HFFc6 (cell line): ENCODE measurements around the gene CCDC184. TPM values are rescaled to one million over a fixed set of nuclear protein-coding genes. Genes with fewer than 3 reads are reported as not detected.

ENCODE experiments used
- DNase-seq: peaks from one replicate; pipeline ENCODE4 v3.0.0-alpha.2; 2018
- H3K27ac Mint-ChIP-seq: 2 replicates; pipeline ENCODE4 v1.8.0; 2020; ENCODE audit warnings: mild to moderate bottlenecking, mixed read lengths
- H3K27me3 Mint-ChIP-seq: 2 replicates; pipeline ENCODE4 v1.8.0; 2021; ENCODE audit warnings: mild to moderate bottlenecking, moderate library complexity, mixed read lengths; ENCODE audit not compliant: insufficient read depth
- H3K36me3 Mint-ChIP-seq: 2 replicates; pipeline ENCODE4 v1.8.0; 2021; ENCODE audit warnings: low read depth, mixed read lengths
- H3K4me1 Mint-ChIP-seq: 2 replicates; pipeline ENCODE4 v1.8.0; 2020; ENCODE audit warnings: low read depth, mixed read lengths
- H3K4me3 Mint-ChIP-seq: 2 replicates; pipeline ENCODE4 v1.8.0; 2020; ENCODE audit warnings: mild to moderate bottlenecking, moderate library complexity, mixed read lengths
- H3K9me3 Mint-ChIP-seq: 2 replicates; pipeline ENCODE4 v1.8.0; 2020; ENCODE audit warnings: mild to moderate bottlenecking, mixed read lengths
- CTCF ChIP-seq: fragments of 200-600 bp; sonication (generic); IDR thresholded peaks from 2 replicates; pipeline ENCODE4 v1.5.0; 2021; ENCODE audit warnings: antibody characterized with exemption, mild to moderate bottlenecking
- long read RNA-seq: library from polyadenylated mRNA; unstranded; transcript quantifications from one replicate; pipeline ENCODE4 v2.0.0, GENCODE V29; 2019
- total RNA-seq, 6 experiments: library from RNA; stranded (reverse); fragmentation: NEBNext Ultra II Directional; extraction: Animal tissue kit (Norgen Biotek cat#: 25700); gene quantifications; 2 replicates in 1 of 6; 3 replicates in 5 of 6; pipeline ENCODE4 v1.2.3, GENCODE V29; 2021

Gene CCDC184
- under 1 TPM; 0.45 to 0.86 (median 0.59) TPM for total RNA-seq
- long read RNA-seq, result 0 reads

GRCh38 chr12:48183091-48183875, at the start of gene CCDC184:
CCDC184 (plus strand) TSS chr12:48183644; CDS start chr12:48184123, 479 bp downstream.
- H3K36me3 Mint-ChIP-seq, result no peaks in the 10 kb centered on the region
- peak; percentile 75 for DNase-seq
- H3K27me3 Mint-ChIP-seq, result peaks cover 43% of the 10 kb centered on the region
- H3K4me3 Mint-ChIP-seq, result peak within 1 kb of the TSS; percentile 92
- peak; percentile 67 for TF ChIP-seq CTCF
- H3K4me1 Mint-ChIP-seq, result peaks cover 20% of the 10 kb centered on the region
- H3K27ac Mint-ChIP-seq, result peak within 1 kb of the TSS; percentile 76
- no peaks in the 10 kb centered on the region for H3K9me3 Mint-ChIP-seq

- no peaks in the 10 kb centered on the region for H3K9me3 Mint-ChIP-seq
- DNase-seq, result no peak
- H3K27ac Mint-ChIP-seq, result no peak overlapping the region
- H3K4me1 Mint-ChIP-seq, result no peaks in the 10 kb centered on the region
- no peak overlapping the region for H3K4me3 Mint-ChIP-seq
- peaks cover 2% of the 10 kb centered on the region; the same call in 1 of the 2 replicates for H3K27me3 Mint-ChIP-seq
- H3K36me3 Mint-ChIP-seq, result peaks cover 26% of the 10 kb centered on the region
- no peak for TF ChIP-seq CTCF
Measured at GRCh38 chr12:48135027-48135426, 48.4 kb upstream of the CCDC184 start.

GRCh38 chr12:48142818-48143674, 40.4 kb upstream of the CCDC184 start:
- no peak for DNase-seq
- Mint-ChIP-seq H3K4me1 (no peaks in the 10 kb centered on the region), H3K4me3 (no peak overlapping the region), H3K27me3 (peaks cover 1% of the 10 kb centered on the region; the same call in 1 of the 2 replicates), H3K36me3 (peaks cover 20% of the 10 kb centered on the region), H3K9me3 (no peaks in the 10 kb centered on the region), H3K27ac (no peak overlapping the region)
- TF ChIP-seq CTCF, result no peak

GRCh38 chr12:48143898-48144297, 39.5 kb upstream of the CCDC184 start:
- no peak overlapping the region for H3K27ac Mint-ChIP-seq
- H3K27me3 Mint-ChIP-seq, result peaks cover 1% of the 10 kb centered on the region; the same call in 1 of the 2 replicates
- TF ChIP-seq CTCF, result 0 out of 2 replicates have a peak, but pooled peaks have one; percentile 8
- H3K4me1 Mint-ChIP-seq, result no peaks in the 10 kb centered on the region
- no peak for DNase-seq
- no peak overlapping the region for H3K4me3 Mint-ChIP-seq
- peaks cover 20% of the 10 kb centered on the region for H3K36me3 Mint-ChIP-seq
- H3K9me3 Mint-ChIP-seq, result no peaks in the 10 kb centered on the region

- no peak for TF ChIP-seq CTCF
- Mint-ChIP-seq H3K4me3 (no peak overlapping the region), H3K27me3 (peaks cover 1% of the 10 kb centered on the region; the same call in 1 of the 2 replicates), H3K36me3 (peaks cover 20% of the 10 kb centered on the region), H3K9me3 (no peaks in the 10 kb centered on the region), H3K27ac (no peak overlapping the region), H3K4me1 (no peaks in the 10 kb centered on the region)
- DNase-seq, result no peak
Measured at GRCh38 chr12:48145981-48146380, 37.5 kb upstream of the CCDC184 start.
